ENCODE data around the gene MYO1D. TPM values are rescaled to one million over a fixed set of nuclear protein-coding genes. Genes with fewer than 3 reads are reported as not detected.

Gene MYO1D
- total RNA-seq, 1 experiment from 2014 or later: 57.2 TPM

- Mint-ChIP-seq H3K9me3 (ENCODE audit: low read depth, unreplicated experiment) (peaks cover 2% of the 10 kb centered on the region), H3K27me3 (ENCODE audit: unreplicated experiment) (no peaks in the 10 kb centered on the region), H3K27ac (ENCODE audit: unreplicated experiment) (no peak overlapping the region), H3K36me3 (ENCODE audit: insufficient read depth, unreplicated experiment) (no peaks in the 10 kb centered on the region), H3K4me3 (ENCODE audit: low read depth, unreplicated experiment) (no peak overlapping the region), H3K4me1 (ENCODE audit: low read depth, unreplicated experiment) (peaks cover 36% of the 10 kb centered on the region)
- intact Hi-C loops (cut with micrococcal nuclease; ENCODE audit: unreplicated experiment): loop anchor here (5.0 kb wide), 1 partner anchor 37 kb away; no protein-coding TSS in a partner anchor
- CTCF ChIA-PET: interaction anchor here (0.6 to 1.1 kb wide), 2 partner anchors 13 to 32 kb away, joined by 3 read pairs; no protein-coding TSS in a partner anchor
- no TSS peak for BruUV-seq (replicated peaks)
- TF ChIP-seq CTCF (IDR thresholded peaks at IDR 0.05; ENCODE audit: unreplicated experiment): no peak
- no peak for DNase-seq
Observed at GRCh38 chr17:32815460-32815859, 61.5 kb downstream of the MYO1D start.

GRCh38 chr17:32814836-32815235, 62.1 kb downstream of the MYO1D start:
- H3K36me3 Mint-ChIP-seq (ENCODE audit: insufficient read depth, unreplicated experiment): no peaks in the 10 kb centered on the region

GRCh38 chr17:32813021-32813420, 63.9 kb downstream of the MYO1D start:
- H3K4me3 Mint-ChIP-seq (ENCODE audit: low read depth, unreplicated experiment): no peak overlapping the region
- H3K27ac Mint-ChIP-seq (ENCODE audit: unreplicated experiment): no peak overlapping the region
- TF ChIP-seq CTCF (IDR thresholded peaks at IDR 0.05; ENCODE audit: unreplicated experiment): no peak

More at GRCh38 chr17:32814836-32815235, 62.1 kb downstream of the MYO1D start:
- no peak overlapping the region for H3K4me3 Mint-ChIP-seq (ENCODE audit: low read depth, unreplicated experiment)
- H3K27me3 Mint-ChIP-seq (ENCODE audit: unreplicated experiment): no peaks in the 10 kb centered on the region
- no peak overlapping the region for H3K27ac Mint-ChIP-seq (ENCODE audit: unreplicated experiment)
- DNase-seq: no peak
- peaks cover 38% of the 10 kb centered on the region for H3K4me1 Mint-ChIP-seq (ENCODE audit: low read depth, unreplicated experiment)
- BruUV-seq (replicated peaks): no TSS peak
- TF ChIP-seq CTCF (IDR thresholded peaks at IDR 0.05; ENCODE audit: unreplicated experiment): no peak
- CTCF ChIA-PET: interaction anchor here (1.1 kb wide), 1 partner anchor 31 kb away, joined by 3 read pairs; no protein-coding TSS in a partner anchor
- H3K9me3 Mint-ChIP-seq (ENCODE audit: low read depth, unreplicated experiment): peaks cover 2% of the 10 kb centered on the region
- intact Hi-C loops (cut with micrococcal nuclease; ENCODE audit: unreplicated experiment): loop anchor here (5.0 kb wide), 1 partner anchor 37 kb away; no protein-coding TSS in a partner anchor

GRCh38 chr17:32810690-32811089, 66.2 kb downstream of the MYO1D start:
- Mint-ChIP-seq H3K9me3 (ENCODE audit: low read depth, unreplicated experiment) (no peaks in the 10 kb centered on the region), H3K4me1 (ENCODE audit: low read depth, unreplicated experiment) (peaks cover 39% of the 10 kb centered on the region), H3K27ac (ENCODE audit: unreplicated experiment) (no peak overlapping the region), H3K27me3 (ENCODE audit: unreplicated experiment) (no peaks in the 10 kb centered on the region), H3K4me3 (ENCODE audit: low read depth, unreplicated experiment) (no peak overlapping the region), H3K36me3 (ENCODE audit: insufficient read depth, unreplicated experiment) (no peaks in the 10 kb centered on the region)
- CTCF ChIA-PET: no interaction called here
- no TSS peak for BruUV-seq (replicated peaks)
- intact Hi-C loops (cut with micrococcal nuclease; ENCODE audit: unreplicated experiment): no loop called here
- DNase-seq: no peak
- no peak for TF ChIP-seq CTCF (IDR thresholded peaks at IDR 0.05; ENCODE audit: unreplicated experiment)

More at GRCh38 chr17:32813021-32813420, 63.9 kb downstream of the MYO1D start:
- no peaks in the 10 kb centered on the region for H3K27me3 Mint-ChIP-seq (ENCODE audit: unreplicated experiment)
- intact Hi-C loops (cut with micrococcal nuclease; ENCODE audit: unreplicated experiment): no loop called here
- BruUV-seq (replicated peaks): no TSS peak
- DNase-seq: no peak
- H3K36me3 Mint-ChIP-seq (ENCODE audit: insufficient read depth, unreplicated experiment): no peaks in the 10 kb centered on the region
- H3K4me1 Mint-ChIP-seq (ENCODE audit: low read depth, unreplicated experiment): peaks cover 34% of the 10 kb centered on the region
- CTCF ChIA-PET: interaction anchor here (0.6 kb wide), 1 partner anchor 28 kb away, joined by 3 read pairs; no protein-coding TSS in a partner anchor
- H3K9me3 Mint-ChIP-seq (ENCODE audit: low read depth, unreplicated experiment): no peaks in the 10 kb centered on the region
